Gastrocnemius medialis (tissue), 4 donors: Measurements from ENCODE around the gene CALML5.

ENCODE experiments used
- CTCF ChIP-seq, 5 experiments: fragments of 450-650 bp in 3 of 5; fragments of 200-600 bp in 2 of 5; sonication (generic) in 2 of 5; IDR thresholded peaks in 4 of 5; conservative IDR thresholded peaks in 1 of 5; 1 replicate in 4 of 5; 2 replicates in 1 of 5; pipeline ENCODE4 v1.5.1; 2016 to 2019; ENCODE audit warnings: antibody characterized with exemption in 5 of 5, mild to moderate bottlenecking in 3 of 5, moderate library complexity in 3 of 5
- POLR2A ChIP-seq, 2 donors: fragments of 450-650 bp; IDR thresholded peaks; one replicate each; pipeline ENCODE4 v1.6.1; 2017; ENCODE audit warnings: antibody characterized with exemption in 2 of 2, mild to moderate bottlenecking in 2 of 2, moderate library complexity in 2 of 2

GRCh38 chr10:5545011-5545410 is 45.6 kb upstream of the CALML5 start:
- TF ChIP-seq CTCF (IDR thresholded peaks at IDR 0.05 in 4 of 5, conservative IDR thresholded peaks at IDR 0.05 in 1 of 5): no peak
- no peak for TF ChIP-seq POLR2A (IDR thresholded peaks at IDR 0.05)
